LNCaP clone FGC (cell line): ENCODE measurements around the gene MXD3.
"Not testable (repeated sequence)": the region's sequence is repeated elsewhere in the genome, so short reads cannot be mapped to it uniquely, and the experiment has no call there.

Experiments used
- DNase-seq: peaks from one replicate; pipeline ENCODE4 v3.0.0-alpha.2; 2011; ENCODE audit warnings: low read depth
- H3K4me3 ChIP-seq: 2 replicates; pipeline ENCODE4 v1.5.1; 2011; ENCODE audit warnings: mild to moderate bottlenecking, low read depth, low read length, control low read depth
- TF ChIP-seq, protein P1 (sequence below): IDR thresholded peaks from 2 replicates; pipeline ENCODE4 v1.5.1; 2012; ENCODE audit warnings: mild to moderate bottlenecking; ENCODE audit not compliant: control insufficient read depth, insufficient read depth; ENCODE audit errors: extremely low read depth

The MXD3 gene

DNA sequence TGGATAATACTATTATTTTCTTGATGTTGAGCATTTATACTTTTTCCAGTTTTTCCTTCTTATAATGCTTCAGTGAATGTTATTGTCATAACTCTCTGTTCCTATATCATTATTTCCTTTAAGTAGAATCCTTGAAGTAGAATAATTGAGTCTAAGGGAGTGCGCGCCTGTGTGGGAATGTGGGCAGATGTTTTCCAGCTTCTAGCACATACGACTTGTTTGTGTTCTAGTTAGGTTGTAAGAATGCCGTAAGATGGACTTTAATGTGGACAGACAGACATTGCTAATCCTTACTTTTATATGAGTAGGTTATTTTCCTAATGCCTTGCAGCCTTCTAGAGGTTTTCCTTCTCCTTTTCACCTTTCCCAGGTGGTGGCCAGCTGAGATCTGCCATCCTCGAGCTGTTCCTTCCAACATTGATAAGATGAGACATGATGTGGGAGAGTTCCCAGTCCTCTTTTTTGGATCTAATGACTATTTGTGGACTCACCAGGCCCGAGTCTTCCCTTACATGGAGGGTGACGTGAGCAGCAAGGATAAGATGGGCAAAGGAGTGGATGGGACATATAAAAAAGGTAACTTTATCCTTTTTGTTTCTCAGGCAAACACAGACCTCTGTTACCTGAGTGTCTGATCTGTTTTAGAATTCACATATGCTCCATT lies 42.3 kb downstream of the MXD3 start:
- TF ChIP-seq, protein P1, sequence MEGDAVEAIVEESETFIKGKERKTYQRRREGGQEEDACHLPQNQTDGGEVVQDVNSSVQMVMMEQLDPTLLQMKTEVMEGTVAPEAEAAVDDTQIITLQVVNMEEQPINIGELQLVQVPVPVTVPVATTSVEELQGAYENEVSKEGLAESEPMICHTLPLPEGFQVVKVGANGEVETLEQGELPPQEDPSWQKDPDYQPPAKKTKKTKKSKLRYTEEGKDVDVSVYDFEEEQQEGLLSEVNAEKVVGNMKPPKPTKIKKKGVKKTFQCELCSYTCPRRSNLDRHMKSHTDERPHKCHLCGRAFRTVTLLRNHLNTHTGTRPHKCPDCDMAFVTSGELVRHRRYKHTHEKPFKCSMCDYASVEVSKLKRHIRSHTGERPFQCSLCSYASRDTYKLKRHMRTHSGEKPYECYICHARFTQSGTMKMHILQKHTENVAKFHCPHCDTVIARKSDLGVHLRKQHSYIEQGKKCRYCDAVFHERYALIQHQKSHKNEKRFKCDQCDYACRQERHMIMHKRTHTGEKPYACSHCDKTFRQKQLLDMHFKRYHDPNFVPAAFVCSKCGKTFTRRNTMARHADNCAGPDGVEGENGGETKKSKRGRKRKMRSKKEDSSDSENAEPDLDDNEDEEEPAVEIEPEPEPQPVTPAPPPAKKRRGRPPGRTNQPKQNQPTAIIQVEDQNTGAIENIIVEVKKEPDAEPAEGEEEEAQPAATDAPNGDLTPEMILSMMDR: no peak
- H3K4me3 ChIP-seq: no peak overlapping the region
- no peak for DNase-seq

GRCh38 chr5:177265395-177265794 lies 46.3 kb downstream of the MXD3 start:
- TF ChIP-seq, protein P1: no peak
- no peak overlapping the region for H3K4me3 ChIP-seq
- DNase-seq: no peak

DNA sequence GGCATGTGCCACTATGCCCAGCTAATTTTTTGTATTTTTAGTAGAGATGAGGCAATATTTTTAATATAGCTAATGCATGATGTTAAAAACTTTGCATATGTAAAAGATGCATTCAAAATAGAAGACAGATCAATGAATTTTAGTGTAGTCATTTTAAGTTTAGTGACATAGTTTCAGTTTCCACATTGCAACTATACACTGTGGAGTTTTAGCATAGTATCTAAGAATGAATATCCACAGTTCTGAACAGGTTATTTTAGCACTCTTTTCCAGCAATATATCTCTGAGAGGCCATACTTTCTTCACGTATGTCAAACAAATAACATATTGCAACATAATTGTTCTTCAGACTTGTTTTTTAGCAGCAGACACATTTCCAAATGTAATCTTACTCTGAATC lies 47.5 kb downstream of the MXD3 start:
- DNase-seq: no peak
- no peak overlapping the region for H3K4me3 ChIP-seq
- TF ChIP-seq, protein P1: no peak

- H3K4me3 ChIP-seq: no peak overlapping the region
- TF ChIP-seq, protein P1: no peak
- DNase-seq: no peak
Measured at GRCh38 chr5:177261510-177261909, 50.2 kb downstream of the MXD3 start.

- no peak for DNase-seq
- no peak overlapping the region for H3K4me3 ChIP-seq
- TF ChIP-seq, protein P1: no peak
Measured at GRCh38 chr5:177260961-177261360, 50.7 kb downstream of the MXD3 start.

- not testable (repeated sequence) for H3K4me3 ChIP-seq, DNase-seq
Measured at GRCh38 chr5:177258711-177259110, 53.0 kb downstream of the MXD3 start.
